SK-N-SH (cell line): ENCODE measurements around the gene TRMU.

Experiments used
- EZH2phosphoT487 ChIP-seq: fragments of 200-600 bp; sonication (generic); IDR thresholded peaks from 2 replicates; pipeline ENCODE4 v1.6.1; 2017; ENCODE audit warnings: low read depth, mixed run types, mild to moderate bottlenecking, antibody characterized with exemption, moderate library complexity, borderline replicate concordance
- TF ChIP-seq, protein P1 (sequence below): fragments of 200-600 bp; sonication (generic); IDR thresholded peaks from 2 replicates; pipeline ENCODE4 v1.6.1; 2017; ENCODE audit warnings: antibody characterized with exemption, mild to moderate bottlenecking, moderate library complexity

DNA sequence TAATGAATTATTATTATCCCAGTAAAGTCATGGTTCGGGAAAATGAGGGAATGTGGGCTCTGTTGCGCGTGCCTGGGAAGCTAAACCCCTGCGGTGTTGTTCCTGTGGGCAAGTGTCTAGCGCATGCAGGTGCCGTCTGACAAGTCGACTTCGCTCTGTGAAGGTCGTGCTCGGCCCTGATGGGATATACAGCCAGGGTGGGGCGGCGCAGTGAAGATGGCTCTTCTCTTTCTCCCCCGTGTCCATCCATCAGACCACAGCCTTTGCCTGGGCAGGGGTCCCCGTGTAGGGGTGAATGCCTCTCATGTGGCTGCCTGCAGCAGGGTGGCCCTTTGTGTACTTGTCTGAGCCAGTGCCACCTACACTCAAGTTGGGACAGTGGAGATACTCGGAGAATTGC, 12.8 kb upstream of the TRMU start:
- no peak for TF ChIP-seq EZH2phosphoT487
- TF ChIP-seq, protein P1, sequence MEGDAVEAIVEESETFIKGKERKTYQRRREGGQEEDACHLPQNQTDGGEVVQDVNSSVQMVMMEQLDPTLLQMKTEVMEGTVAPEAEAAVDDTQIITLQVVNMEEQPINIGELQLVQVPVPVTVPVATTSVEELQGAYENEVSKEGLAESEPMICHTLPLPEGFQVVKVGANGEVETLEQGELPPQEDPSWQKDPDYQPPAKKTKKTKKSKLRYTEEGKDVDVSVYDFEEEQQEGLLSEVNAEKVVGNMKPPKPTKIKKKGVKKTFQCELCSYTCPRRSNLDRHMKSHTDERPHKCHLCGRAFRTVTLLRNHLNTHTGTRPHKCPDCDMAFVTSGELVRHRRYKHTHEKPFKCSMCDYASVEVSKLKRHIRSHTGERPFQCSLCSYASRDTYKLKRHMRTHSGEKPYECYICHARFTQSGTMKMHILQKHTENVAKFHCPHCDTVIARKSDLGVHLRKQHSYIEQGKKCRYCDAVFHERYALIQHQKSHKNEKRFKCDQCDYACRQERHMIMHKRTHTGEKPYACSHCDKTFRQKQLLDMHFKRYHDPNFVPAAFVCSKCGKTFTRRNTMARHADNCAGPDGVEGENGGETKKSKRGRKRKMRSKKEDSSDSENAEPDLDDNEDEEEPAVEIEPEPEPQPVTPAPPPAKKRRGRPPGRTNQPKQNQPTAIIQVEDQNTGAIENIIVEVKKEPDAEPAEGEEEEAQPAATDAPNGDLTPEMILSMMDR = no peak
